ENCODE data around the gene PLCB4.

The PLCB4 gene

GRCh38 chr20:9109566-9109965 lies 40.7 kb downstream of the PLCB4 start:
- DNase-seq: no peak

DNA sequence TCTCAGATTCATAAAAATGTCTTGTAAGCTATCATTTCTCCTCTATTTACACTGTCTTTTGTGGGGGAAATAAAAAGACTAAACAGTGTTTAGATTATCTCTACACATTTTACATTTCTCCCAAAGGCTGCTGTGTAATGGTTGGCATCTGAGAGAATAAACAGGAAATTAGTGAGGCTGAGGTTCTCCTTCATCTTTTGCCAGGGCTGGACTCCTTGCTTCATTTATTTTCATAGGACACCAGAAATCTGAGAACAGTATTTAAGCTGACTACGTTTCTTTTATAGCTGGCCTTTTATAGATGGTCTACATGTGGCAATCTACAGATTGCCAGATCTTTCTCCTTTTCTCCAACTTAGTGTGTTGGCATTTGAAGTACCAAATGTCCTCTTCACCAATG lies 41.5 kb downstream of the PLCB4 start:
- no peak for DNase-seq

- DNase-seq: no peak
Observed at GRCh38 chr20:9110916-9111432, 42.1 kb downstream of the PLCB4 start.

DNA sequence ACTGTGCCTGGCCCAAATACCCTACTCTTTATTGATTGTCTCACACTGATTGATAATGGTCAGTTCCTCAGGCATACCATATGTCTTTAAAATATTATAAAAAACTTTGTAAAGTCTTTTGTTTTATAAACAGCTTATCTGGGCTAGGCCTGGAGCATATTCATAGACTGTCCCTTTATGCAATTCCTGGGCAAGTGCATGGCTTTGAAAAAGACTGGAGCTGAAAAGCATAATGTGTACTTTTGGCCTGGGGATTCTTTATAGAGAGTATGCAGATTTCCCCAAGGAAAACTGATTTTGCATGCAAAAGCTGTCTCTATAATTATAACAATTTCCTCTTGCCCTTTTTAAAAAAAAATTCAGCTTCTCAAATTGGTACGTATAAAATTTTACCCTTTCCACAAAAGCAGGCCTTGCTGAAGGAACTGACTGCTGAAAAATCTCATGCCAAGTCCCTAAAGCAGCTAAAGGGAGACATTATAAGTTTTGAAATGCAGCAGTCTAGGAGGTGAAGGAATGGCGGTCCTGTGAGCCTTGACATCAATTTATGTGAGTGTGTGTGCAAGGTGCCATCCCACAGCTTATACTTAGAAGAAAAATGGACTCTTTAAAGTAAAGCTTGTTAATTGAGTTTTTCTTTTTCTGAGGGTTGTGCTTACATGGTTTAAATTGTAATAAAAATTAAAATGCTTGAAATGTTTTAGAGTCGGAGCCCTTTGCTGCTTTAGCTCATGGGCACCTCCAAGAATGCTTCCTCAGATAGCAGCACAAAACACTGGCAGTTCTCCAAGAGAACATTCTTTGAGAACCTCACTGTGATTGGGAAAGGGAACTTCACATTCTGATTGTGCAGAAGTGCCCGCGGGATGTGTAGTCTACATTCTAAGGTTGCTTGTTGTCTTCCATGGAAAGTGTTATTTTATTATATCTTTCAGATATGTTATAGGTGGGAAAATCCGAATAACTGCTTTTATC lies 43.9 kb downstream of the PLCB4 start:
- no peak for DNase-seq

DNA sequence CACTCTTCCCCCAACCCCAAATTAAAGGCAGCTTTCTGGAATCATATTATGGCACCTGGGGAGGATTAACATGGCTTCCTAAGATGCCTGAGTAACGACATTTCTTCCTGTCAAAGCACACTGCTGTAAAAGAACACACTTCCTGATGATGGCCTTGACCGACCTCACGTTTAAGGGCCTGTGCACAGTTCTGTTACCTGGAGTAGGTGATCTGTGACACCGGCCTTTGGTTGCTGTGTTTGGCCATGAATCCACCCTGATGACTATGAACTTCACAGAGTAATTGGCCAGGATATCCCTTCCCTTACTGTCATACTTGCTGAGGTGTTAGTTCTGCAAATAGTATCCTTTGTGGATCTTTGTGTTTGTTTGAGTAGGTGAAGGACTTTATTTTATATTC lies 45.8 kb downstream of the PLCB4 start:
- no peak for DNase-seq

GRCh38 chr20:9117548-9117947 lies 48.7 kb downstream of the PLCB4 start:
- no peak for DNase-seq

DNA sequence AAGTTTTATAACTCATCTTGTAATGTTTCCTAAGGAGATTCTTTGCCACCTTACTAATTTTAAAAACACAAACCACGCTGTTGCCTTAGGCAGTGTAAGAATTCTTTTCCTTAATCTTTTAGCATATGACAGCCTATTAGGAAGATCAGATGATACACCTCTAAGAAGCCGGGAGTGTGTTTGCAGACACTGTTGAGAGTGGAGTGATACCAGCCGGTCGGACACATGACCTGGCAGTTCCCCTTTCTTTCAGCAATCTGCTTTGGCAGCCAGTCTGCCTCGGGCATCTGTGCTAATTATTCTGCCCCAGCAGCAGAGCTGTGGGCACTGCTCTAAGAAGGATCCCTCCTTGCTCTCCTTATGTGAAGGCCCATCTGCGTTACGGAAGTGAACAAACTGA lies 50.9 kb downstream of the PLCB4 start:
- peak in 2 of 3 experiments; percentile 25 to 61 for DNase-seq

DNA sequence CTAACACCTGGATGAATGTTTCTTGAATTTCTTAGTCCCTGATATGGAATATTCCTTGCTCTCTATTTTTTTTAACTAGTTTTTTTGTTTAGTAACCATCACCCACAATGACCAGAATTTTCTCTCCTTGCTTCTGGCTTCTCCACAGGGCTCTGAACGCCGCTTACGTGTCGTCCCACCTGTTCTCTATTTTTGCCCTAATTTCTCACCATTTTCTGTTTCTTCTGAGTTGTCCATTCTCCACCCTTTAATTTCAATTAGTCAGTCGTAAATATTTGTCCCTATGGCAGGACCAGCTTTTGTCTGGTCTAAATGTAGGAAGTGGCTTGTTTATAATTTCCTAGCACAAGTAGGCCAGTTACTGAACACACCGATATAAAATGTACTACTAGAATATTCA lies 52.3 kb downstream of the PLCB4 start:
- DNase-seq: no peak

DNA sequence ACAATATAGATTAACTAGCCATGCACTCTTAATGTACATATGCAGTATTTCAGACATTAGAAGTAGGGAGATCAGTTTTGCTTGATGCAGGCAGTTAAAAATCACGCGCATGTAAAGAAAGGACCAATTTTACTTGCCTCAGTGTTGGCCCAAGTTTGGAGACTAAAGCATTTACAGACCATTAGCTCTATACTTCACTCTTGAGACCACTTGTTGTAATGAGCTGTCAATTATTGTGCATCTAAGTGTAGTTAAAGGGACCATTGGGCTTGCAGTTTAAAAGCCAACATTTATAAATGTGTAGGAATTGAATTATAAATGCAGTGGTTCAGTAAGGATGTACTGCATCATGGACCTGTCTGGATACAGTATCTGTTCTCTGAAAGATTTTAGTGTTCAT lies 53.7 kb downstream of the PLCB4 start:
- peak; percentile 21 to 86 (median 79) for DNase-seq

DNA sequence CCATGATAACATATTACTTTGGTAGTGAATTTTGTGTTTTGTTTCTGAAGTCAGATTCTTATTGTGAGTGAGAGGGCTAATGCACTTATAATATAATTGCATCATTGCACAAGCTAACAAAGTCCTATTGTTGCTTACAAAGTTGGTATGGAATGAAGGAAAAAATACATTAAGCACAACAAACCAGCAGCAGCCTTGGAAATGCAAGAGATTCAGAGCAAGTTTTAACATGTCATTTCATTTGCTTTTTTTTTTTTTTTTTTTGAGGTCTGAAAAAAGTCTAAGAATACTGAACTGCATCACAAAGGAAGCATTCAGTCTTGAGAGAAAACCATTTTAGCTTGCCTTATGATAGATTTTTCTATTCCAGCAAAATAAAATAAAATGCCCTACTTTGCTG lies 57.6 kb downstream of the PLCB4 start:
- DNase-seq: no peak

GRCh38 chr20:9128568-9128967 lies 59.7 kb downstream of the PLCB4 start:
- DNase-seq: no peak

- no peak for DNase-seq
Observed at GRCh38 chr20:9129756-9130155, 60.9 kb downstream of the PLCB4 start.

- DNase-seq: no peak
Observed at GRCh38 chr20:9130521-9130920, 61.6 kb downstream of the PLCB4 start.

GRCh38 chr20:9131841-9132240 lies 63.0 kb downstream of the PLCB4 start:
- no peak for DNase-seq

GRCh38 chr20:9134346-9134745 lies 65.5 kb downstream of the PLCB4 start:
- no peak for DNase-seq

- no peak for DNase-seq
Observed at GRCh38 chr20:9136114-9136513, 67.2 kb downstream of the PLCB4 start.

DNA sequence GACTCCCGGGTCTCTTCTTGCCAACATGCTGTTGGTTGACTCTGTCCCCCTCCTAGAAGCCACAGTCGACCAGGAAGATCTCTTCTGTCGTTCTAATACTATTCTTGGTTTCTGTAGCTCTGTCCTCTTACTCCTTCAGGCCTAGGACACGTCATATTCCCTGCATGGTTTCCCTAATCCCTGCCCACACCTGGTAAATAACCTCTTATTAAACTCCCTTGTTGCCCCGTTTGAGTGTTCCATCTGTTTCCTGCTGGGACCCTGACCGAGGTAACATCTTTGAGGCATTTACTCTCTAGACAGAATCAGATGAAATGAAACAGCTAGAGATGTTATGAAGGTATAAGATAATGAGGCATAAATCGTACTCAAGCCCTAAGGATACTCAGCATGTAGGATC lies 68.1 kb downstream of the PLCB4 start:
- peak; percentile 23 to 78 (median 29) for DNase-seq

DNA sequence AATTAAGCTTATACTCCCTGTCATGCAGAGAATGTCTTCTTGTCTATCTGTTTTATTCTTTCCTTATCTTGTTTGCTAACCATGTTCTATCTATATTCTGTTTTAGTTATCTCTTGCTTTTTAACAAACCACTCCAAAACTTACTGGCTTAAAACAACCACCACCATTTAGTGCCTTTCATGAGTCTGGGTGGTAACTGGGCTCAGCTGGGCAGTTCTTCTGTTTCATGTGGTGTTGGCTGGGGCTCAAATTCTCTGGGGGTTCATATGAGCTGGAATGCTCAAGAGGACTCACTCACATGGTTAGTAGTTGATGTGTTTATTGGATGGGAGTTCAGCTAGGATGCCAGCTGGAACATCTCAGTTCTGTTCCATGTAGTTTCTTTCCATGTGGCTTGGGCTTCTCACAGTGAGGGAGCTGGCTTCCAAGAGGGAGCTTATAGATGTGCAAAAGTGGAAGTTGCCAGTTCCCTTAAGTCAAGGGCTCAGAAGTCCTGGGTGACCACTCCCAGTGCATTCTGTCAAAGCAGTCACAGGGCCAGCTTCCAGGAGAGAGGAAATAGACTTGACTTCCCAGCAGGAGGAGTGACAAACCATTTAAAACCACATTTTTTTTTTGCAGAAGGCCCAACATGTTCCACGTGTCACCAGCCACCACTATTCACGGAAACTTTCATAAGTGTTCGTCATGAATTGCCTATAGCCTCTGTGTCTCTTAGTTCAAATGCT lies 70.4 kb downstream of the PLCB4 start:
- no peak for DNase-seq

DNA sequence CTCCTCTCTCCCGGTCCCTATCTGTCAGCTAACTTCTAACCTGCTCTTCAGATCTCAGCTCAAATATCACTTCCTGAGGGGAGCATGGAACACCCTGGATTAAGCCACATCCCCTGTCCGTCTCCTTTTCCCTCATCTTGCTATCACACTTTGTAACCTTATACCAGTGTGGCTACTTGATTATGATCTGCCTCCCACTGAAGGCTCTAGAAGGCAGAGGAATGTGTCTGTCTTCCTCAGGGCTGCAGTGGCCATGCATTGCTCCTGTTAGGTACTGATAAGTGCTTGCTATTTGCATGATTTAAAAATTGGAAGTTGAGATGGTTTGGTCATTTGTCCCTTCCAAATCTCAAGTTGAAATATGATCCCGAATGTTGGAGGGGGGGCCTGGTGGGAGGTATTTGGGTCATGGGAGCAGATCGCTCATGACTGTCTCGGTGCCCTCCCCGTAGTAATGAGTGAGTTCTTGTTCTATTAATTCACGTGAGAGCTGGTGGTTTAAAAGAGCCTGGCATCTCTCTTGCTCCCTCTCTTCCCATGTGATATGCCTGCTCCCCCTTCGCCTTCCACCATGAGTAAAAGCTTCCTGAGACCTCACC lies 71.4 kb downstream of the PLCB4 start:
- no peak for DNase-seq

DNA sequence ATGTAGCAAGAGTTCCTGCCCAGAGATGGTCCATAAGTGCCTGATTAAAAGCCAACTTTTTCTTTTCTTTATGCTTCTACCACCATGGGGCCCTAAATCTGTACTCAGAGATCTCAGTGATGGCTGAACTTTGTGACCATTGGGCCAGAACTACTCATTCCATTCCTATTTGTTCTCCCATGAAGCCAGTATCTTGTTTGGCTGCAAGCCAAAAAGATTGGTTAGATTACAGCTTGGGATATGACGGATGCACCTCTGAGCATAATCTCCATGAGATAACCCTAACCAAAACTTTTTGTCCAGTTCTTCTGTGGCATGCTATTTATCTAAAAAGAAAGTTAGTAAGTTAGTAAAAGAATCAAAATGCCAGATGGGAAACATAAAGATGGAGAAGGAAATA lies 72.2 kb downstream of the PLCB4 start:
- no peak for DNase-seq

DNA sequence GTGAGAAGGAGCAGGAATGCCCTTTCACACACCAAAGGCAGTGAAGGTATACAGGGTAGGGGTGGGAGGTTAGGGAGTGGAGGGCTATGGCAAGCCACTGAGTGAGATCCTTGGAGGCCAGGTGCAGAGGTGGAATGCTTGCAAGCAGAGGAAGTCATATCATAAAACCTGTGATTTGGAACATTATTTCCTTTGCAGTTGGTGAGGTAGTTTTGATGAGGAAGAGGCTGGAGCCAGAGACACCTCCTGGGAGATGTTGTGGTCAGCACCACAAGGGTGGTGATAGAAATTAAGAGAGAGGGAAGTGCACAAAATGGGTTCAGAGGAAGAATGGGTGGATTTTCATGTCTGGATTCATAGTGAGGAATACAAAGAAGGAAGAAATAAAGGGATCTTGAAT lies 73.0 kb downstream of the PLCB4 start:
- DNase-seq: no peak

GRCh38 chr20:9142809-9143208 lies 73.9 kb downstream of the PLCB4 start:
- no peak for DNase-seq

GRCh38 chr20:9143926-9144325 lies 75.0 kb downstream of the PLCB4 start:
- DNase-seq: no peak

DNA sequence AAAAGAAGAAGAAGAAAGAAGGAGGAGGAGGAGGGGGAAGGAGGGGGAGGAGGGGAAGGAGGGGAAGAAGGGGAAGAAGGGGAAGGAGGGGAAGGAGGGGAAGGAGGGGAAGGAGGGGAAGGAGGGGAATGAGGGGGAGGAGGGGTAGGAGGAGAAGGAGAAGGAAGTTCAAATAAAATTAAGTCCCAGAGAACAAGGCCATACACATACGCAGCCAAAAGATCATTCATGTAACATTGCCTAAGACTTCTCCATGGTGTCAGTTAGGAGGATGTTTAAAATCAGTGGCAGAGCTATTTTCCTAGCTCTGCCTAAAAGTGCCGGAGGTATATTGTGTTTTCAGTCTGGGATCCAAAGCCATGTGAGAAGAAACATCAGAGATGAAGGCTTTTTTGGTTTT lies 75.8 kb downstream of the PLCB4 start:
- DNase-seq: no peak

Data from NCI-H1417 (cell line).